ENCODE data around the gene SYTL2.

The SYTL2 gene

GRCh38 chr11:85756401-85757200 lies 54.3 kb downstream of the SYTL2 start:
- TF ChIP-seq TAF1 (IDR thresholded peaks at IDR 0.05; ENCODE audit: low read depth, low read length) (no peak), PAX5 (IDR thresholded peaks at IDR 0.05; ENCODE audit: insufficient read depth, low read length, severe bottlenecking) (no peak), POU2F2 (IDR thresholded peaks at IDR 0.05; ENCODE audit: low read depth, low read length) (no peak), POLR2A (IDR thresholded peaks at IDR 0.05; ENCODE audit: low read depth, low read length) (no peak), POLR2AphosphoS5 (IDR thresholded peaks at IDR 0.05; ENCODE audit: low read depth, low read length) (no peak), SPI1 (IDR thresholded peaks at IDR 0.05; ENCODE audit: low read depth, low read length) (no peak)
- FAIRE-seq (no peak), DNase-seq (ENCODE audit: insufficient read length, low spot score) (no peak)

DNA sequence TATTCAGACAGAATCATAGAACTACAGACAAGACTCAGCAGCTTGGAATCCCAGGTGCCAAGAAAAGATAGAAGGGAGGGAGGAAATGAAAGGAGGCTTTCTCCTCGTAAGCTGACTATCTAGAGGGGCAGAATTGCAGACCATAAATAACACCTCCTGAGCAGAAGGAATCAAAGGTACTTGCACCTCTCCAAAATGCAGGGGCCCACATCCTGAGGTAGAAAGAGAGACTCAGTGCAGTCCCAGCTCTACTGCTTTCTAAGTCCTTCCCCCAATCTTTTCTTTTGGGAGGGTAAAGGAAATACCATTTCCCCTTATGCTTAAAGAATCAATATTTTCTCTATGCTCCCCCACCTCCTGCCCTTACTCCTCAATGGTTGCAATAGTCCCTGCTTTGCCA lies 55.2 kb downstream of the SYTL2 start:
- DNase-seq (ENCODE audit: insufficient read length, low spot score) (no peak), FAIRE-seq (no peak)
- no peak for TF ChIP-seq POLR2A (IDR thresholded peaks at IDR 0.05; ENCODE audit: low read depth, low read length)
- no peak for TF ChIP-seq POLR2AphosphoS5 (IDR thresholded peaks at IDR 0.05; ENCODE audit: low read depth, low read length)
- TF ChIP-seq TAF1 (IDR thresholded peaks at IDR 0.05; ENCODE audit: low read depth, low read length), result no peak
- no peak for TF ChIP-seq PAX5 (IDR thresholded peaks at IDR 0.05; ENCODE audit: insufficient read depth, low read length, severe bottlenecking)
- TF ChIP-seq SPI1 (IDR thresholded peaks at IDR 0.05; ENCODE audit: low read depth, low read length), result no peak
- no peak for TF ChIP-seq POU2F2 (IDR thresholded peaks at IDR 0.05; ENCODE audit: low read depth, low read length)

GRCh38 chr11:85755285-85755684 lies 55.7 kb downstream of the SYTL2 start:
- DNase-seq (ENCODE audit: insufficient read length, low spot score), result no peak
- no peak for FAIRE-seq
- no peak for TF ChIP-seq POLR2A (IDR thresholded peaks at IDR 0.05; ENCODE audit: low read depth, low read length)
- no peak for TF ChIP-seq PAX5 (IDR thresholded peaks at IDR 0.05; ENCODE audit: insufficient read depth, low read length, severe bottlenecking)
- TF ChIP-seq SPI1 (IDR thresholded peaks at IDR 0.05; ENCODE audit: low read depth, low read length), result no peak
- no peak for TF ChIP-seq TAF1 (IDR thresholded peaks at IDR 0.05; ENCODE audit: low read depth, low read length)
- TF ChIP-seq POU2F2 (IDR thresholded peaks at IDR 0.05; ENCODE audit: low read depth, low read length), result no peak
- TF ChIP-seq POLR2AphosphoS5 (IDR thresholded peaks at IDR 0.05; ENCODE audit: low read depth, low read length), result no peak

GRCh38 chr11:85752890-85753581 lies 57.9 kb downstream of the SYTL2 start:
- FAIRE-seq, result no peak
- no peak for TF ChIP-seq SPI1 (IDR thresholded peaks at IDR 0.05; ENCODE audit: low read depth, low read length)
- no peak for TF ChIP-seq POLR2A (IDR thresholded peaks at IDR 0.05; ENCODE audit: low read depth, low read length)
- DNase-seq (ENCODE audit: insufficient read length, low spot score), result no peak

GRCh38 chr11:85752201-85752889 lies 58.6 kb downstream of the SYTL2 start:
- no peak for TF ChIP-seq POLR2AphosphoS5 (IDR thresholded peaks at IDR 0.05; ENCODE audit: low read depth, low read length)
- TF ChIP-seq POLR2A (IDR thresholded peaks at IDR 0.05; ENCODE audit: low read depth, low read length), result no peak
- TF ChIP-seq SPI1 (IDR thresholded peaks at IDR 0.05; ENCODE audit: low read depth, low read length), result no peak
- DNase-seq (ENCODE audit: insufficient read length, low spot score) (no peak), FAIRE-seq (no peak)

DNA sequence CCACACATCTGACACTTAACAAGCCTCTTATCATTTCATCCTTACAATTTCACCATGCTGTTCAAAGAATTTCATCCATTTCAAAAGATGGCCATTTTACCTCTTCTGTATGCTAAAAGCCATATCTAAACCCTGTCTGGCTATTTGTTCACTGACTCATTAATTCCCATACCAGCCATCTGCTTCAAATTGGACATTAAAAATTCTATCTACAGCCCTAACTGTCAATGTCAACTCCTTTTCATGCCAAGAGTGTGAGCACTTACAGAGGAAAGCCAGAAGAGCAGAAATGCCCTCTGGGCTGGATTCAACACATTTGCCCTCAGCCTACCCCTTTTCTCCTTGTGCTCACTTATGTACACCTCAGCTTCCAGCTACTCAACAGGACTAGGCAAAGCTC lies 59.2 kb downstream of the SYTL2 start:
- no peak for TF ChIP-seq POU2F2 (IDR thresholded peaks at IDR 0.05; ENCODE audit: low read depth, low read length)
- TF ChIP-seq PAX5 (IDR thresholded peaks at IDR 0.05; ENCODE audit: insufficient read depth, low read length, severe bottlenecking), result no peak
- no peak for TF ChIP-seq POLR2A (IDR thresholded peaks at IDR 0.05; ENCODE audit: low read depth, low read length)
- TF ChIP-seq POLR2AphosphoS5 (IDR thresholded peaks at IDR 0.05; ENCODE audit: low read depth, low read length), result no peak
- TF ChIP-seq TAF1 (IDR thresholded peaks at IDR 0.05; ENCODE audit: low read depth, low read length), result no peak
- no peak for TF ChIP-seq SPI1 (IDR thresholded peaks at IDR 0.05; ENCODE audit: low read depth, low read length)
- FAIRE-seq, result no peak
- no peak for DNase-seq (ENCODE audit: insufficient read length, low spot score)

DNA sequence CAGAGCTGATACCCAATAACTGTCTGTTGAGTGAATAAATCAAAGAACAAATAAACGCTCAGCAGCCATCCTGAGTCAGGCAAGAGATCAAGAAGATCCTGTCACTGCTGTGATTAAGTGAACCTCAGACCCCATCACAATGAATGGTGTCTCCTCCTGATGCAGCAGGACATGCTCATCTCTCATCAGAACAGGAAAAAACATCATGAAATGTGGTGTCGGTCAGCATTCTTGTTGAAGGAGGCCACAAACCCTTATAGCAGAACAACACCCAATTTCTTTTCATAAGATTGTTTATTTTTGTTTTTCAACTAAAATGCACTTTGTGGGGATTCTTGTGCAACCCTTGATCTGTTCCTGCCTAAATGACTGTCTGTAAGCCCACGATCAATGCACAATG lies 60.3 kb downstream of the SYTL2 start:
- no peak for DNase-seq (ENCODE audit: insufficient read length, low spot score)
- FAIRE-seq, result no peak
- TF ChIP-seq SPI1 (IDR thresholded peaks at IDR 0.05; ENCODE audit: low read depth, low read length) (no peak), POU2F2 (IDR thresholded peaks at IDR 0.05; ENCODE audit: low read depth, low read length) (no peak), POLR2A (IDR thresholded peaks at IDR 0.05; ENCODE audit: low read depth, low read length) (no peak), TAF1 (IDR thresholded peaks at IDR 0.05; ENCODE audit: low read depth, low read length) (no peak)

GRCh38 chr11:85749884-85750283 lies 61.1 kb downstream of the SYTL2 start:
- DNase-seq (ENCODE audit: insufficient read length, low spot score) (no peak), FAIRE-seq (no peak)
- TF ChIP-seq TAF1 (IDR thresholded peaks at IDR 0.05; ENCODE audit: low read depth, low read length) (no peak), POLR2AphosphoS5 (IDR thresholded peaks at IDR 0.05; ENCODE audit: low read depth, low read length) (no peak), POU2F2 (IDR thresholded peaks at IDR 0.05; ENCODE audit: low read depth, low read length) (no peak), SPI1 (IDR thresholded peaks at IDR 0.05; ENCODE audit: low read depth, low read length) (no peak), PAX5 (IDR thresholded peaks at IDR 0.05; ENCODE audit: insufficient read depth, low read length, severe bottlenecking) (no peak), POLR2A (IDR thresholded peaks at IDR 0.05; ENCODE audit: low read depth, low read length) (no peak)

DNA sequence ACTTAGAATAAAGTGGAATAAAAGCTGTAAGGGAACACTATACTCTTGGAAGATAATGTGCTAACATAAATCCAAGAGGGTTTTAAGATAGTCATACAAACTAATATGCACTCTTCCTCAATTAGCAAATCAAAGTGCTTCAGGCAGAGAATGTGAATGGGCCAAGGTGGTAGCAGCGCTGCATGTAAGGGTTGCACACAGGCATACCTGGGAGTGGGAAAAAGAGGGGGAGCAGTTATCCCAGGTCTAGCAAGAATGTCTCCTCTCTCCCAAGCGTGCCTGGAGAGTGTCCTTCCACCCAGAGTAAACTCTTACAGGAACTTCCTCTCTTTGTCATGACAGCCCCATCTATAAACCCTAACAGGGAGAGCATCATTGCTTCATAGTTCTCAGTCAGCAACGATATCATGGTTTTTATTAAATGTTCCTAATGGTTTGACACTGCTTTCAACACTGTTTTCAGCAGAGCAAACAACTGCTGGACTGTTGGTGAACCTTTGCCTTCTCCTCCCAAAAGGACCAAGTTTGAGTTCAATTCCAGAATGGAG lies 61.6 kb downstream of the SYTL2 start:
- DNase-seq (ENCODE audit: insufficient read length, low spot score) (no peak), FAIRE-seq (no peak)
- no peak for TF ChIP-seq TAF1 (IDR thresholded peaks at IDR 0.05; ENCODE audit: low read depth, low read length)
- TF ChIP-seq POU2F2 (IDR thresholded peaks at IDR 0.05; ENCODE audit: low read depth, low read length), result no peak
- no peak for TF ChIP-seq POLR2A (IDR thresholded peaks at IDR 0.05; ENCODE audit: low read depth, low read length)
- TF ChIP-seq POLR2AphosphoS5 (IDR thresholded peaks at IDR 0.05; ENCODE audit: low read depth, low read length), result no peak
- TF ChIP-seq PAX5 (IDR thresholded peaks at IDR 0.05; ENCODE audit: insufficient read depth, low read length, severe bottlenecking), result no peak
- no peak for TF ChIP-seq SPI1 (IDR thresholded peaks at IDR 0.05; ENCODE audit: low read depth, low read length)

All from GM12891 (cell line).